Liver (tissue), 9 donors: ENCODE measurements around the gene CDC42BPB. TPM values are rescaled to one million over a fixed set of nuclear protein-coding genes. Genes with fewer than 3 reads are reported as not detected.

ENCODE experiments used
- DNase-seq: peaks from one replicate; pipeline ENCODE4 v3.0.0-alpha.2; 2017; ENCODE audit warnings: low spot score
- H3K27ac ChIP-seq, 2 donors: one replicate each; pipeline ENCODE4 v1.7.0; 2013; ENCODE audit warnings: inconsistent platforms in 2 of 2, low read length in 2 of 2, control low read depth in 1 of 2, low read depth in 1 of 2, mild to moderate bottlenecking in 1 of 2
- H3K27me3 ChIP-seq, 4 donors: one replicate each; pipeline versions ENCODE4 v1.6.1 to v1.7.0; 2013; ENCODE audit warnings: low read length in 3 of 4, inconsistent platforms in 1 of 4, mild to moderate bottlenecking in 1 of 4, moderate library complexity in 1 of 4; ENCODE audit not compliant: control insufficient read depth in 4 of 4, insufficient read depth in 4 of 4
- H3K36me3 ChIP-seq, 4 donors: one replicate each; pipeline versions ENCODE4 v1.6.1 to v1.7.0; 2013; ENCODE audit warnings: low read length in 3 of 4, mild to moderate bottlenecking in 3 of 4, low read depth in 1 of 4, moderate library complexity in 1 of 4; ENCODE audit not compliant: control insufficient read depth in 4 of 4, insufficient read depth in 3 of 4
- H3K4me1 ChIP-seq, 4 donors: one replicate each; pipeline versions ENCODE4 v1.6.1 to v1.7.0; 2013; ENCODE audit warnings: low read length in 3 of 4, mild to moderate bottlenecking in 3 of 4, moderate library complexity in 1 of 4; ENCODE audit not compliant: control insufficient read depth in 4 of 4, insufficient read depth in 4 of 4
- H3K4me3 ChIP-seq, 3 donors: one replicate each; pipeline versions ENCODE4 v1.6.1 to v1.7.0; 2013; ENCODE audit warnings: low read length in 3 of 3, control low read depth in 1 of 3, low read depth in 1 of 3, mild to moderate bottlenecking in 1 of 3
- H3K9ac ChIP-seq, 2 donors: one replicate each; pipeline ENCODE4 v1.7.0; 2013; ENCODE audit warnings: low read length in 2 of 2, mild to moderate bottlenecking in 2 of 2, moderate library complexity in 2 of 2, control low read depth in 1 of 2, low read depth in 1 of 2
- H3K9me3 ChIP-seq, 4 donors: one replicate each; pipeline versions ENCODE4 v1.6.1 to v1.7.0; 2013; ENCODE audit warnings: low read length in 3 of 4; ENCODE audit not compliant: control insufficient read depth in 4 of 4
- EGR1 ChIP-seq, 2 donors: IDR thresholded peaks; 2 replicates each; pipeline ENCODE4 v1.6.1; 2016 to 2018; ENCODE audit warnings: antibody characterized with exemption in 2 of 2, low read depth in 2 of 2
- FOXA1 ChIP-seq: IDR thresholded peaks from 2 replicates; pipeline ENCODE4 v1.6.1; 2016; ENCODE audit warnings: antibody characterized with exemption
- HNF4A ChIP-seq, 2 donors: conservative IDR thresholded peaks; 2 replicates each; pipeline ENCODE4 v1.6.1; 2016; ENCODE audit warnings: antibody characterized with exemption in 2 of 2, mild to moderate bottlenecking in 2 of 2
- HNF4G ChIP-seq: IDR thresholded peaks from 2 replicates; pipeline ENCODE4 v1.6.1; 2016; ENCODE audit warnings: antibody characterized with exemption
- JUND ChIP-seq, 2 donors: IDR thresholded peaks; 2 replicates each; pipeline ENCODE4 v1.6.1; 2016; ENCODE audit warnings: antibody characterized with exemption in 2 of 2
- NR2F2 ChIP-seq: IDR thresholded peaks from 2 replicates; pipeline ENCODE4 v1.6.1; 2016; ENCODE audit warnings: antibody characterized with exemption
- RAD21 ChIP-seq, 2 donors: IDR thresholded peaks; 2 replicates each; pipeline ENCODE4 v1.6.1; 2016; ENCODE audit warnings: antibody characterized with exemption in 2 of 2, mild to moderate bottlenecking in 2 of 2
- SP1 ChIP-seq: IDR thresholded peaks from 2 replicates; pipeline ENCODE4 v1.6.1; 2018; ENCODE audit warnings: antibody characterized with exemption, mild to moderate bottlenecking
- TAF1 ChIP-seq: conservative IDR thresholded peaks from 2 replicates; pipeline ENCODE4 v1.6.1; 2016; ENCODE audit warnings: antibody characterized with exemption, mild to moderate bottlenecking
- YY1 ChIP-seq: IDR thresholded peaks from 2 replicates; pipeline ENCODE4 v1.6.1; 2016; ENCODE audit warnings: antibody characterized with exemption, mild to moderate bottlenecking
- WGBS: extraction: QIAGEN DNeasy Blood & Tissue Kit; methylation state at CpG from one replicate; pipeline ENCODE4 v1.1.7; 2013; 5-methylcytosine and 5-hydroxymethylcytosine counted together
- polyA plus RNA-seq, 2 donors: library from polyadenylated mRNA; stranded (reverse) in 1 of 2; unstranded in 1 of 2; fragments of 200-250 nt in 1 of 2; fragments of >200 nt in 1 of 2; fragmentation: Nextera tagmentation in 1 of 2; extraction: Ambion mirVana in 1 of 2; gene quantifications; one replicate each; pipeline versions ENCODE4 v1.2.1 to v1.2.3, GENCODE V29; 2013 to 2015
- total RNA-seq, 2 donors: library from RNA; depleted of rRNA; stranded (reverse); fragments of >200 nt; gene quantifications; one replicate each; pipeline ENCODE4 v1.2.3, GENCODE V29; 2014
- donor health status: healthy.
- donor health status: healthy.
- donor health status: healthy.
- donor health status: healthy.
- donor health status: healthy.

The CDC42BPB gene
- total and polyA plus RNA-seq, 4 donors: 4.1 to 78.7 (median 29.7) TPM

DNA sequence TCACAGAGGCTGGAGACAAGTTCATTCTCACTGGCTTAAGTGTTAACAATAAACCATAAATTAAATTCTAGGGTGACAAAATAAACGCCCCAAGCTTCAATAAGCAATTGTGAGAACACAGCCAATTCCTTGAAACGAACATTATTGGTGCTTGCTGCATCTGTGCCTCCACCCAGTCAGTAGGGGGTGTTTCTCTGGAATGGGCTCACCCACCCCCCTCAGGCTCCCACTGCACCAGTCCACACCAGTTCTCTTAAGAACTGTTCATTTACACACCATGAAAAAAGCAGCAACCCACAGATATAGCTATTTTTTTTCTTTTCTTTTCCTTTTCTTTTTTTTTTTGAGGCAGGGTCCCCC is 34.7 kb downstream of the CDC42BPB start:
- H3K27me3 ChIP-seq: no peaks in the 10 kb centered on the region
- no peak for TF ChIP-seq RAD21 (IDR thresholded peaks at IDR 0.05)
- no peak overlapping the region for H3K27ac ChIP-seq
- 56% methylated on average over 2 of the region's 2 CpGs for WGBS
- no peak for DNase-seq
- peaks cover 2 to 16% (median 12%) of the 10 kb centered on the region in 4 donors for H3K4me1 ChIP-seq
- no peaks in the 10 kb centered on the region for H3K36me3 ChIP-seq
- no peaks in the 10 kb centered on the region for H3K9me3 ChIP-seq
- H3K4me3 ChIP-seq: no peak overlapping the region
- H3K9ac ChIP-seq: no peak overlapping the region

DNA sequence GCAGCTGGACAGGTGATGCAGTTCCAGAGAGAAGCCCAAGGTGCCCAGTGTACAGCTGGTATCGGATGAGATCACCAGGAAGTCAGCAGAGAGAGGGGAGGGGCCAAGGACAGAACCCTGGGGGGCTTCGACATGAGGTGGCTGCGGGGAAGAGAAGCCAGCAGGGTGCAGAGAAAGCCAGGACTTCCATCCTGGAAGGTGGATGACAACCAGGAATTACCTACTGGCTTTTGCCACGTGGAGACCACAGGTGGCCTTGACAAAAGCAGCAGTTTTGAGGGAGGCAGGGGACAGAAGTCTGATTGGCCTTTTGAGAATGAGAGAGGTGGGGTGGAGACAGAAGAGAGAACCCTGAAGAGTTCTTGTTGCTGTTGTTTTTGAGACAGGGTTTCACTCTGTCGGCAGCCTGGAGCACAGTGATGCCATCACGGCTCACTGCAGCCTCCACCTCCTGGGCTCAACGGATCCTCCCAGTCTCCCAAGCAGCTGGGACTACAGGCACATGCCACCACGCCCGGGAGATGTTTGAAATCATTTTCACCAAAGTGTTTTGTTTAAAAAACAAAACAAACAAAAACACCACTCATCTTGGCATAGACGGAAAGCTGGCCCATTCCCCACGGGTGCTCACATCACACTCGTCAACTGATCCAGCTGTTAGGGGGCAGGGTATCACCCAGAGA is 35.2 kb downstream of the CDC42BPB start:
- Histone ChIP-seq H3K27ac (peak overlapping the region; percentile 15 to 26), H3K9ac (no peak overlapping the region), H3K4me1 (peaks cover 2 to 17% (median 12%) of the 10 kb centered on the region in 4 donors), H3K27me3 (no peaks in the 10 kb centered on the region), H3K9me3 (no peaks in the 10 kb centered on the region), H3K4me3 (no peak overlapping the region), H3K36me3 (no peaks in the 10 kb centered on the region)
- no peak for DNase-seq
- 44% methylated on average over 12 of the region's 12 CpGs for WGBS
- no peak for TF ChIP-seq NR2F2
- TF ChIP-seq JUND (IDR thresholded peaks at IDR 0.05): no peak
- TF ChIP-seq HNF4G: no peak
- TF ChIP-seq FOXA1: no peak
- TF ChIP-seq HNF4A (conservative IDR thresholded peaks at IDR 0.05): no peak
- no peak for TF ChIP-seq RAD21 (IDR thresholded peaks at IDR 0.05)
- no peak for TF ChIP-seq YY1
- no peak for TF ChIP-seq EGR1 (IDR thresholded peaks at IDR 0.05; ENCODE audit: low read depth in 2 of 2)

DNA sequence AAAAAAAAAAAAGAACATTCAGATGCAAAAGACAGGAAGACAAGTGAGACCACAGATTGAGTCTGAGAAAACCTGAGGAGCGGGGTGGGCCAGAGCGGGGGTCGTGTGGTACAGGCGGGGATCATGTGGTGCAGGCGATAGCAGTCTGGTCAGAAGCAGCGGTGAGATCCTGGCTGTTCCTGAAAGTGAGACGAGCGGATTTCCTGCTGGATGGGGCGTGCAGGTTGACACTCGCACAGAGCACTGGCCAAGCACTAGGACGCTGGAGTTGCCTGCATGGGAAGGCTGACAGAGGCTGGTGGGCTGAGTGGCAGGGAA is 35.7 kb downstream of the CDC42BPB start:
- DNase-seq: no peak
- no peaks in the 10 kb centered on the region for H3K36me3 ChIP-seq
- no peak overlapping the region for H3K4me3 ChIP-seq
- WGBS: 79% methylated on average over 11 of the region's 11 CpGs
- H3K9ac ChIP-seq: no peak overlapping the region
- H3K9me3 ChIP-seq: no peaks in the 10 kb centered on the region
- TF ChIP-seq TAF1 (no peak), NR2F2 (no peak)
- H3K4me1 ChIP-seq: peaks cover 2 to 17% (median 12%) of the 10 kb centered on the region in 4 donors
- peak overlapping the region in 1 of 2 donors; percentile 26 for H3K27ac ChIP-seq
- H3K27me3 ChIP-seq: no peaks in the 10 kb centered on the region

DNA sequence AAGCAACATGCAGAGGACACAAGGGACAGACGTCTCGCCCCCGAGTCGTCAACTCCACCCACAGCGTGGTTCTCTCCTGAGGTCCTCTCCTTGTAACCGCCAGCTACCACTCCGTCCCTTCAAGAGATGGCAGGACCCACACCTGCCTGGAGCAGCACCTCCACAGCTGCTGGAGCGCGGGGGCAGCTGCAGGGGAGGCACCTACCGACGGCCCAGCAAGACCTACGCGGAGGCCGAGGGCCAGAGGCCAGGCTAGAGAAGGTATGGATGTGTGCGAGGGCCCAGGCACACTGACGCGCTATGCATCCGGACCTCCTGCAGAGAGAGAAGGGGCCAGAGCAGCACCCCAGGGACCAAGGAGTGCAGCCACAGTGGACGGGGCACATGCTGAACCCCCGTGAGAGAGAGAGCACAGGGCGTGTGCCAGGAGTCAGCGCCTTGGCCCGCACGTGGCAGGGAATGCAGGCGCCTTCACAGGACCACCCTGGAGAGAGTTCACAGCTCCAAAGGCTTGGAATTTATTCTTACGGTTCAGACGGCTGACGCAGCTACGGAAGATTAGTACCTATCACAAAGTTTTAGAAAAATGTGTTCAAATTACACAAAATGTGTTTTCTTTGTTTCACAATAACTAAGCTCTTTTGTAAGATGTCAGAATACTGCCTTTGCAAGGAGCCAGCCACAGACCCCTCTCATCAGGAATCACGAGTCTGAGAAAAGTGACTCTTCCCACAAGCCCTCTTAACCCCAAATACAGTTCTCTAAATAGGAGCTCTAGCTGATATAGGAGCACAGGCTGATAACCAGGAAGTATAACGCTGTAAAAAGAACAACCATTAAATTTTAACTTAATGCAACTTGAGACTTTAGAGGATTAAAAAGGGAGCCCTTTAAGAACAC is 36.8 kb downstream of the CDC42BPB start:
- Histone ChIP-seq H3K9me3 (no peaks in the 10 kb centered on the region), H3K4me1 (peaks cover 2 to 21% (median 17%) of the 10 kb centered on the region in 4 donors), H3K27me3 (no peaks in the 10 kb centered on the region), H3K4me3 (no peak overlapping the region), H3K9ac (no peak overlapping the region), H3K36me3 (no peaks in the 10 kb centered on the region), H3K27ac (peak overlapping the region in 1 of 2 donors; percentile 10)
- TF ChIP-seq EGR1 (IDR thresholded peaks at IDR 0.05; ENCODE audit: low read depth in 2 of 2) (no peak), NR2F2 (no peak), SP1 (no peak), FOXA1 (no peak)
- 92% methylated on average over 31 of the region's 31 CpGs for WGBS
- DNase-seq: no peak
